HG03064 (cell line): ENCODE data around the gene RWDD4.

Experiments
- ATAC-seq: cut with Tn5 transposase; IDR thresholded peaks from one replicate; pipeline ENCODE4 v1.9.1; 2021; ENCODE audit warnings: low read depth; ENCODE audit not compliant: unreplicated experiment

RWDD4 gene

GRCh38 chr4:183602557-183603027, 56.4 kb downstream of the RWDD4 start:
- ATAC-seq: no peak

- ATAC-seq: no peak
Observed at GRCh38 chr4:183601381-183601780, 57.6 kb downstream of the RWDD4 start.

- no peak for ATAC-seq
Observed at GRCh38 chr4:183600189-183600685, 58.7 kb downstream of the RWDD4 start.

- ATAC-seq: no peak
Observed at GRCh38 chr4:183599690-183600089, 59.3 kb downstream of the RWDD4 start.

- no peak for ATAC-seq
Observed at GRCh38 chr4:183599284-183599683, 59.7 kb downstream of the RWDD4 start.

GRCh38 chr4:183596067-183596757, 62.8 kb downstream of the RWDD4 start:
- ATAC-seq: no peak

GRCh38 chr4:183594823-183595222, 64.2 kb downstream of the RWDD4 start:
- no peak for ATAC-seq

GRCh38 chr4:183591301-183591700, 67.7 kb downstream of the RWDD4 start:
- no peak for ATAC-seq
